KMS-11 (cell line): ENCODE data around the gene ANKLE2.
A peak's percentile ranks its signal among the peaks of the same experiment; 100 is the strongest.
"Not testable (repeated sequence)": the region's sequence is repeated elsewhere in the genome, so short reads cannot be mapped to it uniquely, and the experiment has no call there.

Experiments
- H2AFZ ChIP-seq: fragments of 200-600 bp; sonication (generic); 2 replicates; pipeline ENCODE4 v1.6.1; 2016; ENCODE audit warnings: antibody characterized with exemption, mixed run types, low read depth
- H3K27ac ChIP-seq: fragments of 200-600 bp; sonication (generic); 2 replicates; pipeline ENCODE4 v1.6.1; 2016; ENCODE audit warnings: mild to moderate bottlenecking, mixed run types
- H3K27me3 ChIP-seq: fragments of 200-600 bp; sonication (generic); 2 replicates; pipeline ENCODE4 v1.6.1; 2017; ENCODE audit warnings: mild to moderate bottlenecking, low read depth, mixed run types, moderate library complexity; ENCODE audit not compliant: insufficient read depth
- H3K36me3 ChIP-seq: fragments of 200-600 bp; sonication (generic); 2 replicates; pipeline ENCODE4 v1.6.1; 2017; ENCODE audit warnings: mild to moderate bottlenecking, mixed run types; ENCODE audit not compliant: insufficient read depth
- H3K4me1 ChIP-seq: fragments of 200-600 bp; sonication (generic); 2 replicates; pipeline ENCODE4 v1.6.1; 2016; ENCODE audit warnings: mild to moderate bottlenecking, low read depth, mixed run types; ENCODE audit not compliant: poor library complexity, severe bottlenecking
- H3K4me2 ChIP-seq: fragments of 200-600 bp; sonication (generic); 2 replicates; pipeline ENCODE4 v1.7.0; 2016; ENCODE audit warnings: mild to moderate bottlenecking, mixed run types
- H3K4me3 ChIP-seq: fragments of 200-600 bp; sonication (generic); IDR thresholded peaks from 2 replicates; pipeline ENCODE4 v1.6.1; 2017; ENCODE audit warnings: low read depth, low read length, mixed read lengths; ENCODE audit not compliant: insufficient read depth
- H3K79me2 ChIP-seq: fragments of 200-600 bp; sonication (generic); 2 replicates; pipeline ENCODE4 v1.6.1; 2016; ENCODE audit warnings: low read depth, mixed run types; ENCODE audit not compliant: insufficient read depth
- H3K9ac ChIP-seq: fragments of 200-600 bp; sonication (generic); 2 replicates; pipeline ENCODE4 v1.6.1; 2016; ENCODE audit warnings: mild to moderate bottlenecking, mixed run types
- H4K20me1 ChIP-seq: fragments of 200-600 bp; sonication (generic); 2 replicates; pipeline ENCODE4 v1.6.1; 2016; ENCODE audit warnings: mild to moderate bottlenecking, mixed run types; ENCODE audit not compliant: insufficient read depth
- TF ChIP-seq, protein P1 (sequence below): fragments of 200-600 bp; sonication (generic); conservative IDR thresholded peaks from 2 replicates; pipeline ENCODE4 v1.6.1; 2017; ENCODE audit warnings: low read depth, mild to moderate bottlenecking, antibody characterized with exemption, low read length, moderate library complexity, mixed read lengths

ANKLE2 gene

DNA sequence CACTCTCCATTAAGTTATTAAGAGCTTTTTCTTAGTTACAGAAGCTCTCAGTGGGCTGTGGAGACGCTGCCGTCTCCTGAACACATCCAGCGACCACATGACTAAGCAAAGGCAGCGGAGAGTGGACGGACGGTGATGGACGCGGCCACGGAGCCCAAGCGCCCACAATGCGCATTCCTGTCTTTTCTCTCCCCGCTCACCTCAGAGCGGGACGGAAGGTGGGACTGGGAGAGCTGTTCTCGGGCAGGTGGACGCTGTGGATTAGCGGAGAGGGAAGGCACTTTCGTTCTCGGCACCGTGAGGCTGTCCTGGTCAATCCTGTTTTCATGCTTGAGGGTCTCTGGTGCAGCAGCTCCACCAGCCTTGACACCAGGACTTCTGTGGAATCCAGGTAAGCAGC is 2.6 kb upstream of the ANKLE2 start:
- H3K27me3 ChIP-seq: no peaks in the 10 kb centered on the region
- no peak overlapping the region for H2AFZ ChIP-seq
- no peak overlapping the region for H3K4me2 ChIP-seq
- H4K20me1 ChIP-seq: no peaks in the 10 kb centered on the region
- no peaks in the 10 kb centered on the region for H3K4me1 ChIP-seq
- no peak overlapping the region for H3K4me3 ChIP-seq
- H3K36me3 ChIP-seq: no peaks in the 10 kb centered on the region
- H3K27ac ChIP-seq: no peak overlapping the region
- H3K79me2 ChIP-seq: peaks cover 20% of the 10 kb centered on the region
- H3K9ac ChIP-seq: no peak overlapping the region
- TF ChIP-seq, protein P1, sequence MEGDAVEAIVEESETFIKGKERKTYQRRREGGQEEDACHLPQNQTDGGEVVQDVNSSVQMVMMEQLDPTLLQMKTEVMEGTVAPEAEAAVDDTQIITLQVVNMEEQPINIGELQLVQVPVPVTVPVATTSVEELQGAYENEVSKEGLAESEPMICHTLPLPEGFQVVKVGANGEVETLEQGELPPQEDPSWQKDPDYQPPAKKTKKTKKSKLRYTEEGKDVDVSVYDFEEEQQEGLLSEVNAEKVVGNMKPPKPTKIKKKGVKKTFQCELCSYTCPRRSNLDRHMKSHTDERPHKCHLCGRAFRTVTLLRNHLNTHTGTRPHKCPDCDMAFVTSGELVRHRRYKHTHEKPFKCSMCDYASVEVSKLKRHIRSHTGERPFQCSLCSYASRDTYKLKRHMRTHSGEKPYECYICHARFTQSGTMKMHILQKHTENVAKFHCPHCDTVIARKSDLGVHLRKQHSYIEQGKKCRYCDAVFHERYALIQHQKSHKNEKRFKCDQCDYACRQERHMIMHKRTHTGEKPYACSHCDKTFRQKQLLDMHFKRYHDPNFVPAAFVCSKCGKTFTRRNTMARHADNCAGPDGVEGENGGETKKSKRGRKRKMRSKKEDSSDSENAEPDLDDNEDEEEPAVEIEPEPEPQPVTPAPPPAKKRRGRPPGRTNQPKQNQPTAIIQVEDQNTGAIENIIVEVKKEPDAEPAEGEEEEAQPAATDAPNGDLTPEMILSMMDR: no peak

DNA sequence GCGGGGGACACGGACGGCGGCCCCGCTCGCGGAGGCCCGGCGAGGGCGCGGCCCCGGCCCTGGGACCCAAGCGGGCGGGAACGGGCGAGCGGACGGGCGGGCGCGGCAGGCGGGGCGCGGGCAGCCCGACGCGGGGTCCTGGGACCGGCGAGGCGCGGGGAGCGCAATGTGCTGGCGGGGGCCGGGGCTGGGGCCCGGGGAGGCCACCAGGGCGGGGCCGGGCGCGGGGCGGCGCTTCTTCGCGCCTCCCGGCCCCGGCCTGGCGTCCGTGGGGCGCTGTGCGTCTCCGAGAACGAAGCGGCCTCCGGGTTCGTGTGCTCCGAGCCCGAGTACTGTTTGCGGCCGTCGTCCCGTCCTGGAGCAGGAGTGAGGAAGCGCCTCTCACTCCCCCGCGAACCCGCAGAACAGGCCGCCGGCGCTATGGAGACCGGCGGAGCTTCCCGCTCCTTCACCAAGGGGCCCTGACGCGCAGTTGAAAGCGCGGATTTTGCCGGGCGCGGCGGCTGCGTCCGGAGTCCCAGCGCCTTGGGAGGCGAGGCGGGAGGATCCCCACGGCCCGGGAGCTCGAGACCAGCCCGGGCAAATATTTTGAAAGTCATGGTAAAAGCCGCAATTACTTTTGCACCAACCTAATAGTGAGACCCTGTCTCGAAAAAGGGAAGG is 420 bp upstream of the ANKLE2 start:
- no peak overlapping the region for H3K4me3 ChIP-seq
- peak overlapping the region; percentile 88 for H3K27ac ChIP-seq
- H3K79me2 ChIP-seq: peaks cover 24% of the 10 kb centered on the region
- no peaks in the 10 kb centered on the region for H3K27me3 ChIP-seq
- H3K4me1 ChIP-seq: no peaks in the 10 kb centered on the region
- H4K20me1 ChIP-seq: no peaks in the 10 kb centered on the region
- TF ChIP-seq, protein P1: no peak
- no peaks in the 10 kb centered on the region for H3K36me3 ChIP-seq
- H3K9ac ChIP-seq: peak overlapping the region; percentile 70; the same call in 1 of the 2 replicates
- peak overlapping the region; percentile 48; the same call in 1 of the 2 replicates for H3K4me2 ChIP-seq
- peak overlapping the region; percentile 74; the same call in 1 of the 2 replicates for H2AFZ ChIP-seq

DNA sequence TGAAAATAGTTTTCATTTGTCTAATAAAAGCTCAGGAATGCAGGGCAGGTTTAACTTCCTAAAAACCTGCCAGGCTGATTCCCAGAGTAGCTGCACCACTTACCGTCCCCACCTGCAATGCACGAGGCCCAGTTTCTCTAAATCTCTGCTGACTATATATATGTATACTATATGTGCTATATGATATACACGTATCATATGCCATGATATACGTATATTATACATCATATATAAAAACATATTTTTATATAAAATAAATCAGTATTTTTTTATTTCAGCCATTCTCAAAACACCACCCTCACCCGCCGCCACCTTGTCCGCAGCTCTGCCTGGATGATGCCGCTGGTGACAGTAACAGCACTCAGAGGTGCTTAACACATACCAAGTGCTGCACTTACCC is 2.3 kb downstream of the ANKLE2 start:
- H3K4me3 ChIP-seq: no peak overlapping the region

DNA sequence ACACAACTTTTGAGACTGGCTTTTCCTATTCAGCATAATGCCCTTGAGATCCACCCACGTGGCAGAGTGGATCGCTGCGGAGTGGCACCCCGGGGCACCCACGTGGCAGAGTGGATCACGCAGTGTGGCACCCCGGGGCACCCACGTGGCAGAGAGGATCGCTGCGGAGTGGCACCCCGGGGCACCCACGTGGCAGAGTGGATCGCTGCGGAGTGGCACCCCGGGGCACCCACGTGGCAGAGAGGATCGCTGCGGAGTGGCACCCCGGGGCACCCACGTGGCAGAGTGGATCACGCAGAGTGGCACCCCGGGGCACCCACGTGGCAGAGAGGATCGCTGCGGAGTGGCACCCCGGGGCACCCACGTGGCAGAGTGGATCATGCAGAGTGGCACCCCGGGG is 2.8 kb downstream of the ANKLE2 start:
- not testable (repeated sequence) for H3K9ac ChIP-seq, H2AFZ ChIP-seq, H3K4me3 ChIP-seq, H3K27ac ChIP-seq, H3K27me3 ChIP-seq, H3K4me2 ChIP-seq, H3K36me3 ChIP-seq, H3K4me1 ChIP-seq, H4K20me1 ChIP-seq
- peaks cover 25% of the 10 kb centered on the region for H3K79me2 ChIP-seq

More for the DNA sequence above, 2.3 kb downstream of the ANKLE2 start:
- no peak overlapping the region for H3K9ac ChIP-seq
- no peak overlapping the region for H3K27ac ChIP-seq
- H3K4me1 ChIP-seq: no peaks in the 10 kb centered on the region
- no peaks in the 10 kb centered on the region for H4K20me1 ChIP-seq
- peaks cover 25% of the 10 kb centered on the region for H3K79me2 ChIP-seq
- H3K27me3 ChIP-seq: no peaks in the 10 kb centered on the region
- TF ChIP-seq, protein P1: no peak
- H3K4me2 ChIP-seq: no peak overlapping the region
- no peak overlapping the region for H2AFZ ChIP-seq
- no peaks in the 10 kb centered on the region for H3K36me3 ChIP-seq

DNA sequence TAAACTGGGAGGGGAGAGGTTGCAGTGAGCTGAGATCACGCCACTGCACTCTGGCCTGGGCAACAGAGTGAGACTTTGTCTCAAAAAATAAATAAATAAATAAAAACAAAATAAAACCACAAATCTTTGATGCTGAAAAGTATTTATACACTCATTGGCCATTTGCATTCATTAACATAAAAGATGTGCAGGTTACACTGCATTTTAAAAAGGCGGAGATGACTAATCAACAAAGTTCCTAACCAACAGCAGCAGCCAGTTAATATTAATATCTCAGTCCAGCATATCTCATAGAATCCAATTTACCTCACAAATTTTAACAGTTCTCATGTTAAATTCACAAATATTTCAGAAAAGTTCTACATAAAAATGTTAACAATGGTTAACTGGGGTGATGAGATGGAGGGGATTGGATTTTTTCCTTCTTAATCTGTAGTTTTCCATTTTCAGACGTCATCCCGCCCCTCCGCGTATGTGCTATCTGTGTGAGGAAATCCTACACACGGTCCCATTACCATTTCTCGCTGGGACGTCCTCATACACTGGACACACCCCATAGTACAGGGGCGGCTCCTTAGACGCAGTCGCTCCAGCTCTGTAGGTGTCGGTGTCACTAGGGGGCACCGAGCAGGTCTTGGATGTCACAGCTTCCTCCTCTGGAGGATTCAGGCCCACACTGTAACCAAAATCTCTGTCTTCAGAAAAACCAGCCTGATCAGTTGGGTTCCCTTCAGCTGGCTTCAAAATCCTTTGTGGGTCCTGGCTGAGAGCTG is 7.3 kb downstream of the ANKLE2 start:
- no peak overlapping the region for H3K9ac ChIP-seq
- H3K79me2 ChIP-seq: peaks cover 6% of the 10 kb centered on the region; the same call in 1 of the 2 replicates
- H3K4me1 ChIP-seq: no peaks in the 10 kb centered on the region
- H2AFZ ChIP-seq: no peak overlapping the region
- no peak overlapping the region for H3K4me3 ChIP-seq
- no peaks in the 10 kb centered on the region for H3K27me3 ChIP-seq
- H3K36me3 ChIP-seq: no peaks in the 10 kb centered on the region
- TF ChIP-seq, protein P1: no peak
- no peak overlapping the region for H3K4me2 ChIP-seq
- no peaks in the 10 kb centered on the region for H4K20me1 ChIP-seq
- no peak overlapping the region for H3K27ac ChIP-seq

DNA sequence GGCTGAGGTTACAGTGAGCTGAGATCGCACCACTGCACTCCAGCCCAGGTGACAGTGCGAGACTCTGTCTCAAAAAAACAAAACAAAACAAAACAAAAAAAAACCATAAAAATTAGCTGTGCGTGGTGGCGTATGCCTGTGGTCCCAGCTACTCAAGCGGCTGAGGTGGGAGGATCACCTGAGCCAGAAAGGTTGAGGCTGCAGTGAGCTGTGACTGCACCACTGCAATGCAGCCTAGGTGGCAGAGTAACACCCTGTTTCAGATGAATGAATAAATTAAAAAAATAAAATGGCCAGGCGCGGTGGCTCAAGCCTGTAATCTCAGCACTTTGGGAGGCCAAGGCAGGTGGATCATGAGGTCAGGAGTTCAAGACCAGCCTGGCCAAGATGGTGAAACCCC is 8.0 kb downstream of the ANKLE2 start:
- not testable (repeated sequence) for H3K79me2 ChIP-seq, H3K27ac ChIP-seq, H2AFZ ChIP-seq, H3K4me2 ChIP-seq, H3K27me3 ChIP-seq, H3K4me1 ChIP-seq, H3K4me3 ChIP-seq, H4K20me1 ChIP-seq, H3K36me3 ChIP-seq, H3K9ac ChIP-seq
